WI38 (cell line): ENCODE measurements around the gene SHOC2.

Source experiments
- H3K4me3 ChIP-seq: 2 replicates; pipeline ENCODE4 v1.5.1; 2011; ENCODE audit warnings: low read depth, mild to moderate bottlenecking, control low read depth, low read length
- CTCF ChIP-seq: IDR thresholded peaks from 2 replicates; pipeline ENCODE4 v1.5.1; 2012; ENCODE audit warnings: low read depth, mild to moderate bottlenecking, control low read depth, low read length

SHOC2 gene

GRCh38 chr10:110972231-110973134 is 53.1 kb downstream of the SHOC2 start:
- no peak for TF ChIP-seq CTCF
- no peak overlapping the region for H3K4me3 ChIP-seq

GRCh38 chr10:110973400-110973799 is 54.0 kb downstream of the SHOC2 start:
- no peak for TF ChIP-seq CTCF
- H3K4me3 ChIP-seq: no peak overlapping the region

- no peak overlapping the region for H3K4me3 ChIP-seq
- no peak for TF ChIP-seq CTCF
Measured at GRCh38 chr10:110976577-110976976, 57.2 kb downstream of the SHOC2 start.

GRCh38 chr10:110977662-110978061 is 58.3 kb downstream of the SHOC2 start:
- no peak for TF ChIP-seq CTCF
- H3K4me3 ChIP-seq: no peak overlapping the region

- no peak overlapping the region for H3K4me3 ChIP-seq
- TF ChIP-seq CTCF: no peak
Measured at GRCh38 chr10:110978204-110978603, 58.8 kb downstream of the SHOC2 start.

- TF ChIP-seq CTCF: no peak
- no peak overlapping the region for H3K4me3 ChIP-seq
Measured at GRCh38 chr10:110979611-110980010, 60.2 kb downstream of the SHOC2 start.

- no peak for TF ChIP-seq CTCF
Measured at GRCh38 chr10:110980807-110981206, 61.4 kb downstream of the SHOC2 start.

More at GRCh38 chr10:110980807-110981206, 61.4 kb downstream of the SHOC2 start:
- no peak overlapping the region for H3K4me3 ChIP-seq
